Measurements from ENCODE around the gene SOX15.
"Not testable (repeated sequence)": the region's sequence is repeated elsewhere in the genome, so short reads cannot be mapped to it uniquely, and the experiment has no call there.

The SOX15 gene

DNA sequence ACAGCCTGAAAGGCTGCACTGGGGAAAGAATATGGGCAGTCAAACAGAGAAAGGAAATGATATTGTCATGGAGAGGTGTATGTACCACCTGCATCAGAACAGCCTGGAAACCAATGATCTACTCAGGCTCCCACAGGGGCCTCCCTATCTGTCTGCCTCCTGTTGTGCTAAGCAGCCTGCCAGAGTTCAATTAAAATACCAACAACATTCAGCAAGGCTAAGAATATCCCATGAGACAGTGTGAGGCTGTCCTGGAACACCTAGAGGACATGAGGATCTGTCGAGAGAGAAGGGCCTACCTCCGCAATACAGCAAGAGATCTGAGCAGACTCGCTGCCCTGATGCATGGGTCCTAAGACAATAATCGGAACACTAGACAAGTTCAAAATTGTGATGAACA, 16.4 kb upstream of the SOX15 start:
- no peak for FAIRE-seq

DNA sequence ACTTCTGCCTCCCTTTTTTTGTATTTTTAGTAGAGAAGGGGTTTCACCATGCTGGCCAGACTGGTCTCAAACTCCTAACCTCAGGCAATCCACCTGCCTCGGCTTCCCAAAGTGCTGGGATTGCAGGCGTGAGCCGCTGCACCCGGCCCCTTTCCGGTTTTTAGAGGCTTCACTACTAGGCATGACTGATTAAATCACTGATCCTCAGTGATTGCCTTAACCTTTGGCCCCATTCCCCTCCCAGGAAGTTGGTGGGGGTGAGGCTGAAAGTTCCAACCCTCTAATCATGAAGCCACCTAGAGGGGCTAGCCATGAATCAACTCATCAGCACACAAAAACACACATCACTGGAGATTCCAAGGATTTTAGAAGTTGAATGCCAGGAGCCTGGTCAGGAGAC, 7.7 kb upstream of the SOX15 start:
- FAIRE-seq: not testable (repeated sequence)

DNA sequence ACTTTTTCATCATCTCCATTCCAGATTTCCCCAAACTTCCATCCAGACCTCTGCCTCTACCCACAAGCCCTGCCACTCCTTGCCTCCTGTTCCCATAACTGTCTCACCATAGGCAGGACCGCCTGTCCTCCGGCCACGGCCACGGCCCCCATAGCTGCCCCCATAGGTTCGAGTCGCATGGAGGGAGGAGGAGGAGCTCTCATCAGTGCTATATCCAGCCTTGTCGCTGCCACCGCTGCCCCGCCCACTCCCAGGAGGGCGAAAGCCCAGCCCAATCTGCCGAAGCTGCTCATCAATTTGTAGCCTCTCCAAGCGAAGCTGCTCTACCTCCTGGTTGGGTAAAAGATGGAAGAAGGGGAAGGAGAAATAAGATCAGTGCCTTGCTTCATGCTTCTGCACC, 3.4 kb upstream of the SOX15 start:
- no peak for FAIRE-seq

DNA sequence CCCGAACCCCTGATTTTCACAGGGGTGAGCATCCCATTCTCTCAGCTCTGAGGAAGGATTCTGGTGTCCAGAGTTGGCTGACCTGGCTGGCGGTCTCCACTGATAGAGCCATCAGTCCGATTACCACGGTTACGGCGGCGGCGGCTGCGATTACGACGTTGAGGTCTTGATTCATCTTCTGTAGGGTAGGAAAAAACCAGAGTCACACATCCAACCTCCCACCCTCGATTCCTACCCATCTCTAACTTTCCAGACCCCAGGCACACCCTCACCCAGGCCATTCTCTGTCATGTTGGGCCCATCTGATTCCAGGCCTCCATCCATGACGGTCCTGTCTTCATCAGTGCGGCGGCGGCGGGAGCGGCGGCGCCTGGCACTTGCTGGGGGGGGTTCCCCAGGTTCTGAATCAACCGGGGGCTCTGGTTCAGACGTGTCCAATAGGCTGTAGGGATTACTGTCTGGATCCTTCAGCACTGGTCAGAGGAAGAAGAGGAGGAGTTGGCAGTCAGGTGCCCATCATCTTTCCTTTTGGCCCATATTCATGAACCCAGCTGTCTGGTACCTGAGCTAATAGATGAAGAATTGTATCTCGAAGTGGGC, 2.6 kb upstream of the SOX15 start:
- no peak for FAIRE-seq

DNA sequence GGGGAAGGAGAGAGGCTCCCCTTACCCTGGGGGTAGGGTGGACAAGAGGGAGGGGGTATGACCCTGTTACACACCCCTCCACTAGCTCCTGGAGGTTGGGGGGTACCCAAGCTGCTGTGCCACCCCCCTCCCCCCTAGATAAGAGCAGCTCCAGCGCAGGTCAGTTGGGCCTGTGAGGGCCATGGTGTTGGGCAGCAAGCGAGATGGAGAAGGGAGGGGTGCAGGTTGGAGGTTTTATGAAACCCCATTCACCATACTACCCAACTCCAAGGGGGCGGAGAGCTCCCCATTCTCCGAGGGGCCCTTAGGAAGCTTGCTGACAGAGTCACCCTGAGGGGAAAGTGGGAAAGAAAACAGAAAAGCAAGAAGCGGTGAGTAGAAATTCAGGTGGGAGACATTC, 1.7 kb upstream of the SOX15 start:
- FAIRE-seq: no peak

DNA sequence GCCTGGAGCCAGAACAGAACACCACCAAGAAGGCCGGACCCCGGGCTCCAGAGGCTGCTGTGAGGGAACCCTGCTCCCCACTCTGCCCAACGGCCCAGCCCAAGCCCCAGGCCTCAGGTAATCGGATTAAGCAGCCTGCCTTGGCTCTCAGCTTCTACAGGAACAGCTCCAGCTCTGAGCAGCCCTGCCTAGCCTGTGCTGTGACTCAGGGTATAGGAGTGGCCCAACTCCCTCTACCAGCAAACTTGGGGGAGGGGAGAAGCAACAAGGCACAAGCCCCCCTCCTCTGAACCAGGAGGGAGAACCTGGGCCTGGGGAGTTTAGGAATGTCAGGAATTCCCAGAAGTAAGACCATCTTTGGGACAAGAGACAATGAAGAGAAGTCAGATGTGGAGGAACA, 849 bp upstream of the SOX15 start:
- FAIRE-seq: no peak

DNA sequence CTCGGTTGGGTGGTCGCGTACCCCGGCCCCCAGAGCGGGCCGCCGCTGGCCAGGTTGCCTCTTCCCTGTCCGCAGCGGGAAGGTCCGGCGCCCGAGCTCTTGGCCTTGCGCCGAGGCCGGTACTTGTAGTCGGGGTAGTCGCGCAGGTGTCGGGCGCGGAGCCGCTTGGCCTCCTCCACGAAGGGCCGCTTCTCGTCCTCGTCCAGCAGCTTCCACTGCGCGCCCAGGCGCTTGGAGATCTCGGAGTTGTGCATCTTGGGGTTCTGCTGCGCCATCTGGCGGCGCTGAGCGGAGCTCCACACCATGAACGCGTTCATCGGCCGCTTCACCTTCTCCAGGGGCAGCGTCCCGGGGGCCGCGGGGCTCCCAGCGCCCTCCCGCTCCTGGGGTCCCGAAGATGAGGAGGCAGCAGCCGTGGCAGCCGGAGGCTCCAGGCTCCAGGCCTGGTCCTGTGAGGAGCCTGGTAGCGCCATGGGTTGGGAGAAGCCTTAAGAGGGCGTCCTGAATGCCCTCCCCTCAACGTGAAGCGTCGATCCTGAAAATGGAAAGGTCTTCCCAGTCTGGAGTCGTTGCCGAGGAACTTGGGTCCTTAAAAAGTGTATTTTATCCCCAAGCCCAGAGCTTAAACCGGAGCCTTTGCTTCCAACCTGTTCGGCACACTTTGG, 558 bp downstream of the SOX15 start:
- peak; percentile 88 for FAIRE-seq

DNA sequence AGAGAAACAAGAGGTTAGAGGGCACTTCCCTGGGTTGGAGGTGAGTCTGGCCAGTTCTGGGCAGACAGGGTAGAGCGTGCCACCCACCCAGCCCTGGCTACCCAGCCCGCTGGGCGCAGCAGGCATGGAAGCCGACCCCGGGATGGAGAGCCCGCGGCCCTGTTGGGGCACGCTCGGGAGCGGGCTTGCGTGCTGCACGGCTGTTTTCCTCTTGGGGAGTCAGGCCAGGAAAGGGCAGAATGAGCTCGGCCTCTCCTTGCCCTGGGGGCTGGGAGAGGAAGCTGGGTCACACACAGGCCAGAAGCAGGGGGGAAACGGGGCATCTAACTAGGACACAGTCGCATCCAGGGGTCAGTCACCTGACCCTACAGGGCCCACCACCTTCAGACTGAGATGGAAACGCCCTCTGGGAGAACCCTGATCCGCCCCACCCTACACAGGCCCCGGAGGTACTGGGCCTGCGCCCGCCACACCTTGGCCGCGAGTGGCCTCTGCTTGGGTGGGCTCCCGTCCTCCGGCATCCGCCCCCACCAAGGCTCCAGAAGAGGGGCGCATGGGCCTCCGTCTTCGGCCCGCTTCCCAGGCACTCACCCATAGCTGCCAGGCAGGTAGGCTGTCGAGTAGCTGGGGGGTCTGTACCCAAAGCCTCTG, 1.2 kb downstream of the SOX15 start:
- no peak for FAIRE-seq

DNA sequence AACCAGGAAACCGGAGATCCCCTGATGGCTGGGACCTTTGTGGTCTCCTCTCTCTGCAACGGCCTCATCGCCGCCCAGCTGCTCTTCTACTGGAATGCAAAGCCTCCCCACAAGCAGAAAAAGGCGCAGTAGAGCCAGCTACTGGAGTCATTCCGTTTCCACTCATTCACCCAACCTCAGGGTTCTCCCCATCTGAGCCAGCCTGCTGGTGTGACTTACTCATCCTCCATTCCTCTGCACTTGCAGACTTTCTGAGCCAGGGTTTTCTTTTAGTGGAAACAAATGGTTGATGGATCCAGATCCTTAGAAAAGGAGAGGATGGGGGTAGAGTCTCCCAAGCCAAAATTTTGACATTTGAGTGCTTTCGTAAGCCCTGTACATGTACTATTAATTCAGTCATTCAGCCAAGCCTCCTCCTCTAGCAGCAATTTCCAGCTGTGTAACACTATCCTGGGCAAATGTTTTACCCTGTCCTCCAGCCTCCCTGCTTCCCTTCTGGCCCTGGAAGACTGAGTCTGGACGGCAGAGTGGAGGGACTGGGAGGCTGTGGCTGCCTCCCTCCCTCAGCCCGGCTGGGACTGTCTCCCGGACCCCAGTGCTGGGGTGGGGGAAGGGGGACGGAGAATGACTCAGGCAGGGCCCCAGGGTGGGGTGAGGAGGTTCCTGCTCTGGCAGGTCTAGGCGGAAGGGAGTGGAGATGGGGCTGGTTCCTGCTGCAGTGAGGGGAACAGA, 2.3 kb downstream of the SOX15 start:
- FAIRE-seq: peak; percentile 63

DNA sequence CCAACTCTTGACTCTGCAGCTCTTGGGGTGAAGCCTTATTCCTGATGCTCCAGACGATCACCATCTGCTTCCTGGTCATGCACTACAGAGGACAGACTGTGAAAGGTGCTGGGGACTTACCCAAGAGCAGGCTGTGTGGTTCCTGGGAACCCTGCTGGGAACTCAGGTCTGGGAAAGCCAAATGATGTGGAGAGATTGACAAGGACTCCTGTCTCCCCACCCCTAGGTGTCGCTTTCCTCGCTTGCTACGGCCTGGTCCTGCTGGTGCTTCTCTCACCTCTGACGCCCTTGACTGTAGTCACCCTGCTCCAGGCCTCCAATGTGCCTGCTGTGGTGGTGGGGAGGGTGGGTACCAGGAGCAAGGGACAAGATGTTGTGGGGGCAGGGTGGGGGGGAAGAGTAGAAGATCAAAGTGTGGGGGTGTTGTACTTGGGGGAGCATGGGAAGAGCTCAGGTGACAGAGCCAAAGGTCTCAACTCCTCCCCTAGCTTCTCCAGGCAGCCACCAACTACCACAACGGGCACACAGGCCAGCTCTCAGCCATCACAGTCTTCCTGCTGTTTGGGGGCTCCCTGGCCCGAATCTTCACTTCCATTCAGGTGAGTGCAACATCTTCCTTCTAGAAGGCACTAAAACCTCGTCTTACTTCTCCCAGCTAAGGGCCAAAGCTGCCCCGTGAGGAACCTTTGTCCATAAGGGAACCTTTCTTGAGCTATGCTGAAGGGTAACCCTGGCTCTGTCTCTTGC, 3.0 kb downstream of the SOX15 start:
- peak; percentile 80 for FAIRE-seq

DNA sequence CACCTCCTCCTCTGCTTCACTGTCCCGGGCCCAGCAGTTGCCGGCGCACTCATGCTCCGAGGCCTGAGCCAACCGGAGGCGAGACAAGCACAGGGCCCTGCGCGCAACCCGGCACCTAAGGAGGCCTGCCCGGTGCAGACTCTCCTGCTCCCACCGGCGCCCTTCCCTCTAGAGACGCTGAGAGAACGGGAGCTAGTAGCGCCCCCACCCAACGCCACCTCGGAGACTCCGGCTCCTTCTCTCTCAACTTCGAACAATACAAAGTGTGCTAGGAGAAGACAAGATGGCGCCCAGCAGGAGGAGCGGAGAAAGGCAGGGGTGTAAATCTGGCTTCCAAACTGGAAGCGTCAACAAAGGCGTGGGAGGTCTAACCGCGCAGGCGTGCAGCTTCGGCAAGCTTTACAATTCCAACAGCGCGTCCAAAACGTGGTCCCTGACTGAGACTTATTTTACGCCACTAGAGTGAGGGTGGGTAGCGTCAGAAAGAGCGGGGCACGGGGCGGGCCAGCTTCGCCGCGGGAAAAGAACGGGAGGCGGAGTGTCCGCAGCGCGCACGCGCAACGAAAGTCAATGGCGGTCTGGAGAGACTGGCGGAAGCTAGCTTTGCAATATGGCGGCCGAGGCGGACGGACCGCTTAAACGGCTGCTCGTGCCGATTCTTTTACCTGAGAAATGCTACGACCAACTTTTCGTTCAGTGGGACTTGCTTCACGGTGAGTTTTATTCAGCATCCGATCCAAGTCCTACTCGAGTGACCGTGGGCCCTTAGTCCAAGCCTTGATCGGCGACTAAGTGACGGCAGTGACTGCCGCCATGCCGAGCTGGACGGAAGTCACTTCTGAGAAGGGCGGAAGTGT, 6.4 kb downstream of the SOX15 start, which contains the start of gene MPDU1:
TSS of gene MPDU1 (plus strand) at position 600 of the 857 bp plus-strand sequence. CDS start at position 611, 11 bp downstream.
- FAIRE-seq: peak; percentile 98

DNA sequence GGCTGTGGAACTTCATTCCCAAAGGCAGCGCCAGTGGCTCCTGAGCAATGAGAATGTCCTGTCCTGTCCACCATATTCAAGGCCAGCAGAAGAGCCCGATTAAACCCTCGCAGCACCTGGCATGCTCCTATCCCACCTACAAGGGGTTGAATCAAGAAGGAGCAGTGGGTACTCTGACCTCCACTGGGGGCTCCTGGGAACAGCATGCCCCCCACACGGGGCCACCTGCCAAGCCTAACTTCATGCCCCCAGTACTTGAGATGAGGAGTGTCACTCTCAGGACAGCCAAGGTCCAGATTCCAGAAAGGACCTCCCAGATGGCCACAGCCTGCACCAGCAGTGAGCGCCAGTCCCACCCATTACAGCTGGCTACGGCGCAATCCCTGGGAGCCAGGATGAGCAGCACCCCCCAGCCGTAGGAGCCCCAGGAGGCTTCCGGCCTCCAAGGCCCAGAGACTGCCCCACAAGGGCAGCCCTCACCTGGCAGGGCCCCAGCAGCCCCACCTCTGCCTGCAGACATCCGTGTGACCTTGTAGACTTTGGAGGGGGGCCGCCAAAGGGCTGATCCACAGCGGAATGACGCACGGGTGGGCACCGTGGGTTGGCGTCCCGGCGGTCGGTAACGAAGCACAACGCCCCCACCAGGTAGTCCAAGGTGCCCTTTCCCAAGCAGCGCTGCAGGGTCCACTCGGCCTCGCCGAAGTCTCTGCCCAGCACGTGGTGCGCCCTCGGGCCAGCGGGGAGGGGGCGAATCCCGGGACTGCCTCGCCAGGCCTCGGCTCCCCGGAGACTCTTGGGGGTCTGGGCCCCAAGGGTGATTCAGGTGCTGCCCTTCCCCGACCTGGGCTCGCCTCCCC, 7.3 kb downstream of the SOX15 start:
- no peak for FAIRE-seq

DNA sequence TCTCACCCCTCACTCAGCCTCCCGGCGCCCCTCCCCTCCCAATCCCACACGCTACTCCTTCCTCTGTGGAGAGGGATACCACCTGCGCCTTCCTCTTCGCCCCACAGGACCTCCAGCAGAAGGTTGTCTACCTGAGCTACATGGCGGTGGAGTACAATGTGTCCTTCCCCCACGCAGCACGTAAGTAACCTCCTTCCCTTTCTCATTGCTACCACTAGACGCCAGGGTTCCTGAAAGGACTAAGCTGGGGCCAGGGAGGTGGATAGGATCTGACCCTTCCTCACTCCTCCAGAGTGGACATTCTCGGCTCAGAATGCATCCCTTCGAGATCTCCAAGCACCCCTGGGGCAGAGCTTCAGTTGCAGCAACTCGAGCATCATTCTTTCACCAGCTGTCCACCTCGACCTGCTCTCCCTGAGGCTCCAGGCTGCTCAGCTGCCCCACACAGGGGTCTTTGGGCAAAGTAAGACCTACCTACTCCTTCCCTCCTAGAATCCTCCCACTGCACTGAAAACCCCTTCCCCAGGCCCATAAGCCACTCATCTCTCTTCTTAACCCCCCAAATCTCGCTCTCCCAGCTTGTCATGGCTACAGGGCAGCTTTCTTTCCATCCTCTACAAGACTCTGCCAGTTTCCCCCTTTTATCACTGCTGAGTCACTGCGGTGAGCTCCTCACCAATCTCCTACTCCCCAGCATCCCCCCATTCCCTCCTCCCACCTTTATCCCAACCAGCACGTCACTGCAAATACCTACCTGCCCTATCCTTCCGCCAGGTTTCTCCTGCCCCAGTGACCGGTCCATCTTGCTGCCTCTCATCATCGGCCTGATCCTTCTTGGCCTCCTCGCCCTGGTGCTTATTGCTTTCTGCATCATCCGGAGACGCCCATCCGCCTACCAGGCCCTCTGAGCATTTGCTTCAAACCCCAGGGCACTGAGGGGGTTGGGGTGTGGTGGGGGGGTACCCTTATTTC, 9.0 kb downstream of the SOX15 start:
- FAIRE-seq: no peak

DNA sequence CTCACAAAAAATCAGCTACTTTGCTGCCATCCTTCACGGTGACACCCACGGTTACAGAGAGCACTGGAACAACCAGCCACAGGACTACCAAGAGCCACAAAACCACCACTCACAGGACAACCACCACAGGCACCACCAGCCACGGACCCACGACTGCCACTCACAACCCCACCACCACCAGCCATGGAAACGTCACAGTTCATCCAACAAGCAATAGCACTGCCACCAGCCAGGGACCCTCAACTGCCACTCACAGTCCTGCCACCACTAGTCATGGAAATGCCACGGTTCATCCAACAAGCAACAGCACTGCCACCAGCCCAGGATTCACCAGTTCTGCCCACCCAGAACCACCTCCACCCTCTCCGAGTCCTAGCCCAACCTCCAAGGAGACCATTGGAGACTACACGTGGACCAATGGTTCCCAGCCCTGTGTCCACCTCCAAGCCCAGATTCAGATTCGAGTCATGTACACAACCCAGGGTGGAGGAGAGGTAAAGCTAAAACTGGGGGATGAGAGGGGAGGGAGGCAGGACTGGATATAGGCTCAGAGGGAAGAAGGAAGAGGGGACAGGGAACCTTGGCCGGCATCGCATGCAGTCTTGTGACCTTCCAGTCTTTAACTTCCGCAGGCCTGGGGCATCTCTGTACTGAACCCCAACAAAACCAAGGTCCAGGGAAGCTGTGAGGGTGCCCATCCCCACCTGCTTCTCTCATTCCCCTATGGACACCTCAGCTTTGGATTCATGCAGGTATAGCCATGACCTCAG, 9.9 kb downstream of the SOX15 start:
- FAIRE-seq: peak; percentile 48

DNA sequence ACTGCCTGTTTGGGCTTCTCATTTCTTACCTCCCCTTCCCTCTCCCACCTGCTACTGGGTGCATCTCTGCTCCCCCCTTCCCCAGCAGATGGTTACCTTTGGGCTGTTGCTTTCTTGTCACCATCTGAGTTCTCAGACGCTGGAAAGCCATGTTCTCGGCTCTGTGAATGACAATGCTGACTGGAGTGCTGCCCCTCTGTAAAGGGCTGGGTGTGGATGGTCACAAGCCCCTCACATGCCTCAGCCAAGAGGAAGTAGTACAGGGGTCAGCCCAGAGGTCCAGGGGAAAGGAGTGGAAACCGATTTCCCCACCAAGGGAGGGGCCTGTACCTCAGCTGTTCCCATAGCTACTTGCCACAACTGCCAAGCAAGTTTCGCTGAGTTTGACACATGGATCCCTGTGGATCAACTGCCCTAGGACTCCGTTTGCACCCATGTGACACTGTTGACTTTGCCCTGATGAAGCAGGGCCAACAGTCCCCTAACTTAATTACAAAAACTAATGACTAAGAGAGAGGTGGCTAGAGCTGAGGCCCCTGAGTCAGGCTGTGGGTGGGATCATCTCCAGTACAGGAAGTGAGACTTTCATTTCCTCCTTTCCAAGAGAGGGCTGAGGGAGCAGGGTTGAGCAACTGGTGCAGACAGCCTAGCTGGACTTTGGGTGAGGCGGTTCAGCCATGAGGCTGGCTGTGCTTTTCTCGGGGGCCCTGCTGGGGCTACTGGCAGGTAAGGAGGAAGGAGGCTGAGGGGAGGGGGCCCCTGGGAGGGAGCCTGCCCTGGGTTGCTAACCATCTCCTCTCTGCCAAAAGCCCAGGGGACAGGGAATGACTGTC, 10.7 kb downstream of the SOX15 start, which contains the start of gene CD68:
TSS of gene CD68 (plus strand) at position 638 of the 833 bp plus-strand sequence. CDS start at position 678, 40 bp downstream.
- FAIRE-seq: peak; percentile 99

DNA sequence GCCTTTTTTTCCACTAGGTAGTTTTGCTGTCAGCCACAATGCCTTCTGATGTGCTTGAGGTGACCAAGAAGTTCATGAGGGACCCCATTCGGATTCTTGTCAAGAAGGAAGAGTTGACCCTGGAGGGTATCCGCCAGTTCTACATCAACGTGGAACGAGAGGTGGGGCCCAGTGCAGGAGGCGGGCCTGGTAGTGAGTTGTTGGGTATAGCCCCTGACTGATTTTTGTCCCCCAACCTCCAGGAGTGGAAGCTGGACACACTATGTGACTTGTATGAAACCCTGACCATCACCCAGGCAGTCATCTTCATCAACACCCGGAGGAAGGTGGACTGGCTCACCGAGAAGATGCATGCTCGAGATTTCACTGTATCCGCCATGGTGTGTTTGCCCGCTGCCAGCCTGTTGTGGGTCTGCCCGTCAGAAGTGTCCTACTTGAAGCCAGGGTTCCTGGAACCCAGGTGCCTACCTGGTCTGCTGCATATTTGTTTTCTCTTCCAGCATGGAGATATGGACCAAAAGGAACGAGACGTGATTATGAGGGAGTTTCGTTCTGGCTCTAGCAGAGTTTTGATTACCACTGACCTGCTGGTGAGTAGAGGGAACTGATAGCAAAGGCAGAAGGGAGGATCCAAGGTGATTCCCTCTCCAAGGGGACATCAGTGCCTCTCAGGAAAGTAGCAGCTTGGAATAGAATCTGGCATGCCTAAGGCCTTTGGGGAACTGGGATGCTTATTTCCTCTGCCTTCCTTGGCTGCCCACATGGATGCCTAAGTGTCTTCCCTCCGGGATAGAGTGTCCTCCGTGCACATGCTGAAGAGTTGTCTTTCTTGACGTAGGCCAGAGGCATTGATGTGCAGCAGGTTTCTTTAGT, 12.3 kb downstream of the SOX15 start:
- no peak for FAIRE-seq
